Effector CD8-positive, alpha-beta T cell (primary cell): ENCODE data around the gene UCN3.
"Not testable (repeated sequence)": the region's sequence is repeated elsewhere in the genome, so short reads cannot be mapped to it uniquely, and the experiment has no call there.

ENCODE experiments used
- DNase-seq: peaks from one replicate; lab custom pipeline; 2025; lab: John Stamatoyannopoulos, UW

UCN3 gene

GRCh38 chr10:5369362-5370158 lies 4.8 kb downstream of the UCN3 start:
- DNase-seq: no peak

- no peak for DNase-seq
These were observed 6.0 kb downstream of the UCN3 start for GRCh38 chr10:5370493-5371352.

- DNase-seq: no peak
These were observed 8.5 kb downstream of the UCN3 start for GRCh38 chr10:5373307-5373706.

- DNase-seq: no peak
These were observed 9.3 kb downstream of the UCN3 start for GRCh38 chr10:5373891-5374611.

GRCh38 chr10:5376450-5376849 lies 11.7 kb downstream of the UCN3 start:
- no peak for DNase-seq

GRCh38 chr10:5379202-5379601 lies 14.4 kb downstream of the UCN3 start:
- not testable (repeated sequence) for DNase-seq

- not testable (repeated sequence) for DNase-seq
These were observed 15.6 kb downstream of the UCN3 start for GRCh38 chr10:5380395-5380794.

GRCh38 chr10:5381187-5381586 lies 16.4 kb downstream of the UCN3 start:
- DNase-seq: no peak

- no peak for DNase-seq
These were observed 20.5 kb downstream of the UCN3 start for GRCh38 chr10:5385224-5385623.

GRCh38 chr10:5387169-5387568 lies 22.4 kb downstream of the UCN3 start:
- DNase-seq: no peak

GRCh38 chr10:5390607-5391205 lies 25.9 kb downstream of the UCN3 start:
- no peak for DNase-seq

- no peak for DNase-seq
These were observed 27.0 kb downstream of the UCN3 start for GRCh38 chr10:5391790-5392189.

- no peak for DNase-seq
These were observed 28.8 kb downstream of the UCN3 start for GRCh38 chr10:5393529-5393928.

- no peak for DNase-seq
These were observed 30.4 kb downstream of the UCN3 start for GRCh38 chr10:5395168-5395567.

- DNase-seq: no peak
These were observed 32.0 kb downstream of the UCN3 start for GRCh38 chr10:5396556-5397300.

GRCh38 chr10:5399332-5399731 lies 34.6 kb downstream of the UCN3 start:
- DNase-seq: no peak

GRCh38 chr10:5400468-5401240 lies 35.9 kb downstream of the UCN3 start:
- no peak for DNase-seq

GRCh38 chr10:5402798-5403197 lies 38.0 kb downstream of the UCN3 start:
- no peak for DNase-seq

- no peak for DNase-seq
These were observed 39.7 kb downstream of the UCN3 start, which contains the start of gene TUBAL3 for GRCh38 chr10:5404208-5405041. Gene TUBAL3, minus strand, starts transcription at chr10:5404828. Its CDS starts 36 bp downstream, at chr10:5404792.
